Activated CD4-positive, alpha-beta T cell treated with anti-CD3 and anti-CD28 coated beads, Interleukin-2, amount 50 U/mL, for 4 hours (primary cell): ENCODE measurements around the gene OXCT1.
A peak's percentile ranks its signal among the peaks of the same experiment; 100 is the strongest.

Experiments
- DNase-seq, 2 experiments: peaks; one replicate each; pipeline ENCODE4 v3.0.0-alpha.2; 2020

OXCT1 gene

GRCh38 chr5:41869724-41870626, at the start of gene OXCT1:
OXCT1 (minus strand) TSS chr5:41870425; CDS start chr5:41870358, 67 bp downstream.
- peak; percentile 93 to 94 for DNase-seq

GRCh38 chr5:41918105-41918504, 47.9 kb upstream of the OXCT1 start:
- DNase-seq = no peak

GRCh38 chr5:41908374-41909079, 38.3 kb upstream of the OXCT1 start:
- no peak for DNase-seq

DNA sequence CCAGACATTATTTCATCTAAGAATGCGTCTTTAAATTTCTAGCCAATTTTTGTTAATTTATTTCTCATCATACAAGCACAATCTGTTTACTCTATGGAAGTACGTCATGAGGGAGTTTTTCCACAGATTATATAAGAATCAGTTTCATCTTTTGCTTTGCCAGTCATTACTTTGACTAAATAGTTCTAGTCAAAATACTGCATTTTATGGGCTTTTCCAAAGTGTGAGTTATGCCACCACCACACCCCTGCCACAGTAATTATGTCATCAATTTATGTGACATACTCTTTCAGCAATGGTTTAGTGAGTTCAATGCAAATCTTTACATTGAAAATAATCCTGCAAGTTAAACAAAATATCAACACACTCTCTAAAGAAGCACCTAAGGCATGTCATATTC, 35.9 kb upstream of the OXCT1 start:
- DNase-seq = no peak

GRCh38 chr5:41903892-41904799, 33.9 kb upstream of the OXCT1 start, which contains the start of gene RIMOC1:
RIMOC1 (plus strand) TSS chr5:41904344; CDS start chr5:41904368, 24 bp downstream.
- peak; percentile 95 for DNase-seq

DNA sequence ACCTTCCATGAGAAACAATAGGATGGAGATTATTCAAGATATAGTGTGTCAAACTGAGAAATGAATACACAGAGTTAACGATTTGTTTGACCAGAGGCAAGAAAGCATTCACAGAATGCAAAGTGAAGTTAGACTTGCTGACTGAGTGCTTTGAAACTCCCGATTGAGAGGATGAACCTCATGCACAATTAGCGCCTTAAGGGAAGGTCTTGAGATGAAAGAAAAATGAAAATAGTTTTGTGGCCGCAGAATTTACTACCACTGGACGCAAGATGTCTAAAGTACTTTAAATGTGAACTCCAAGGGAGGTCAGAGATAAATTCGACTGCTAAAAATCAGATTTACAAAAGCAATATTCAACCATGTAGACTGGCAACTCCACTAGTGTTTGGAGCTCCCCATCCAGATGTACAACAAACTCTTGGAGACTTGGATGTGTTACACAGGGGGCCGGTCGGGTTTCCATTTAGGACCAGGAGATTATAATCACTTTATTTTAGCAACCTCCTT, 33.2 kb upstream of the OXCT1 start:
- no peak for DNase-seq

DNA sequence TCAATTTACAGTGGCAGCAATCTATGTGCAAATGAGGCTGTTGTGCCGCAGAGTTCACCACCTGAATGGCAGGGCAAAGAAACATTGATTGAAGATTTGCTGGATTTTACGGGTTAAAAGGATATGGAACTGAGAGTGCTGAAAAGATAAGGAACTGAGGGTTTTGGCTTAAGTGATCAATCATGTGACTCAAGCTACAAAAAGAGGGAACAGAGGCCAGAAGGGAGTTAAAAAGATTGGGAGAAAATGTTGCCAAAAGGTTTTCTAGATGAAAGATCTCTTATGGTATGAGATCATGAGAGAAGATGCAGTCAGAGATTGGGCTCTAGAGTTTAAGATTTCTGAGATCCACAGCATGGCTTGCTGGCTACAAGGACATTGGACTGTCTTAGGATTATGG, 26.0 kb upstream of the OXCT1 start:
- no peak for DNase-seq

DNA sequence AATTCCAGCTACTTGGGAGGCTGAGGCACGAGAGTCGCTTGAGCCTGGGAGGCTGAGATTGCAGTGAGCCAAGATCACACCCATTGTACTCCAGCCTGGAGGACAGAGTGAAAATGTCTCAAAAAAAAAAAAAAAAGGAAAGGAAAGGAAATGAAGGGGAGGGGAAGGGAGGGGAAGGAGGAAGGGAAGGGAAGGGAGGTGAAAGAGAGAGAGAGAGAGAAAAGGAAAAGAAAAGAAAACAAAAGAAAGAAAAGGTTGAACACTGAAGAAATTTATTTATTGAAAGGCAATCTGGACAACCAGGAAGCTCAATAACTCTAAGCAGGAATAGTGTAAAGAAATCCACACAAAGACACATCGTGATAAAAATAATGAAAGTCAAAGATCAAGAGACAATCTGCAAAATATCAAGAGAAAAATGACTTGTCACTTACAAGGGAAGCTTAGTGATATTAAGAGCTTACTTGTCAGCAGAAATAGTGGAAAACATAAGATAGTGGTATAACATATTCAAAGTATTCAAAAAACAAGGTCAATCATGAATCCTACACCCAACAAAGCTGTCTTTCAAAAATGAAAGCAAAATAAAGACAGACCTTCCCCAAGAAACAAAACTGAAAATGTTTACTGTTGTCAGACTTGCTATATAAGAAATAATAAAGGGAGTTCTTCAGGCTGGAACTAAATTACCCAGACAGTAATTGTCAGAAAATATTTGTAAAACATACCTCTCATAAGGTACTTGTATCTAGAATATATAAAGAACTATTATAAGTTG, 23.0 kb upstream of the OXCT1 start:
- DNase-seq = no peak

GRCh38 chr5:41892031-41892430, 21.8 kb upstream of the OXCT1 start:
- DNase-seq = no peak

DNA sequence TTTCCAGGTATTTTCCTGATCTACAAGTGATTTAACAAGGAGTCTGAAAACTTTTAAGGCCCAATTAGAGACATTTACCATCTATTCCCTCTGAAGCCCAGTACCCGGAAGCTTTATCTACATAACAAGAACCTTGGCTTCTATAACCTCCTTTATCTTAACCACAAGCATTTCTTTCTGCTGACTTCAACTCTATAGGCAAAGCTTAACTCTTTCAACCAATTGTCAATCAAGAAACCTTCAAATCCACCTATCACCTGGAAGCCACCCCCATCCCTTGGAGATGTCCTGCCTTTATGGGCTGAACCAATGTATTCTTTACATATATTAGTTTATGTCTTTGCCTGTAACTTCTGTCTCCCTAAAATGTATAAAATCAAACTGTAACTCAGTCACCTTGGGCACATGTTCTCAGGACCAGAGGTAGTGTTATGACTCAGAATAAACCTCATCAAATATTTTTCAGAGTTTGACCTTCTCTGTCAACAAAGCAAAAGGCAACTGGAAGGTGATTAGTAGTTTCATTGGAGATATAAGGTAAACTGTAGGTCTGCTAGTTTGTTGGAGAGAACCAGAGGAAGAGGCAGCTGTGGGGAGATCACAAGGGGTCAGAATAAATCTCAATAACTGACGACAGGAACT, 21.0 kb upstream of the OXCT1 start:
- no peak for DNase-seq

DNA sequence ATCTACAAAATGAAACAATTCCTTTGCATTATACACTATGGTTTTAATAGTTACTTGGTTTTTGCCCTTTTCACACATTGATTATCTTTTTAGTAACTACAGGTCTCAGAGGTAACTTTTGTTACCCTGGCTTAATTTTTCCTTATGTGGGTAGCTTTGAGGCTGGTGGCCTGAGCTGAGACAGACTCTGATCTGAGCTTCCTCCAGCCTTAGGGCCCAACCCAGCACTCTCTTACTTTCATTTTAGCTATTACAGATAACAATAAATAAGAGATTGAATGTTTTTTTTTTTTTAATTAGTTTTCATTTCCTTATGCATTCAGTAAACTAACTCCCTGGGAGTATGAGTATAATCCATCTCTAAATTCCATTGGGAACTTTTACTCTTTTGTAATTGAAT, 15.1 kb upstream of the OXCT1 start:
- DNase-seq = no peak

GRCh38 chr5:41883936-41884335, 13.7 kb upstream of the OXCT1 start:
- no peak for DNase-seq

GRCh38 chr5:41883243-41883642, 13.0 kb upstream of the OXCT1 start:
- no peak for DNase-seq

DNA sequence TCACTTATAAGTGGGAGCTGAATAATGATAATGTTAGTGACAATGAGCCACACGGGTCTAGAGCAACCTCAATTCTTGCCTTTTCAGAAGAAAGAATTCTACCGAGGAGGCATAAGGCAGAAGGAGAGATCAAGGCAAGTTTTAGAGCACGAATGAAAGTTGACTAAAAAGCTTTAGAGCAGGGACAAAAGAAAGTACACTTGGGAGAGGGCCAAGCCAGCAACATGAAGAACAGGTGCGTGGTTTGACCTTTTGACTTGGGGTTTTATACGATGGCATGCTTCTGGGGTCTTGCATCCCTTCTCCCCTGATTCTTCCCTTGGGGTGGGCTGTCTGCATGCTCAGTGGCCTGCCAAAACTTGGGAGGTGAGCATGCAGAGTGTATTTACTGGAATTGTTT, 12.5 kb upstream of the OXCT1 start:
- DNase-seq = no peak

- no peak for DNase-seq
These were observed 8.6 kb upstream of the OXCT1 start for GRCh38 chr5:41878643-41879478.

GRCh38 chr5:41878173-41878572, 7.9 kb upstream of the OXCT1 start:
- DNase-seq = no peak

GRCh38 chr5:41877408-41877807, 7.2 kb upstream of the OXCT1 start:
- DNase-seq = no peak

DNA sequence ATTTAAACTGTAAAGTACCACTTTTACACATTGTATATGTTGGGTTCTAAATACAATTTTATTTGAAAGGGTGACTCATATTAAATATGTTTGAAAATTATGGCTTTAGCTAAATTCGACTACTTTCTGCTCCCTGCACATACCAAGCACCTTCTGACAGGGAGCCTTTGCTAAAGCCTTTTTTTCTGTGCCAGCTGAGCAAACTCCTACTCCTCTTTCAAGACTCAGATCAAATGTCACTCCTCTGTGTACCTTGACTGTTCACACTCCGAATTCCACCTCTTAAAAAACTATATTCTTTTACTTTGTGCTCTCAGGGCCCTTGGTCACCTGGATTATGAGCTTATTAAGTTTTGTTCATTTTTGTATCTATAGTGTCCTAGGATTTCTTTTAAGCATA, 6.5 kb upstream of the OXCT1 start:
- DNase-seq = no peak

DNA sequence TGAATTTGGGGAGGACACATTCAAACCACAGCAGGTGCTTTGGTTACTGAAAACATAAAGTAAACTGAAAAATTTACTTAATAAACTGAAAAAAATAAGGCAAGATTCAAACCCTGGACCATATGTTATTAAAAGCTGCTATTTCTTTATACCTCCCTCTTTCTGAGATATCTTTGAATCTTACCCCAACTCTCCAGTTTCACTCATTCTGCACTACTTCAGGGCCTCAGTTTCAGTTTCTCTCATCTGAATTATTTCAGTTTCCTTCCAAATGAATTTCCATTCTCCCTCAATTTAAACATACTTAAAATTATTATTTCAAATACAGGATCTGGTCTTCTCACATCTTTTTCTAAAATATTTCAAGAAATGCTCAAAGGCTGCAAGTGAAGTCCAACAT, 4.9 kb upstream of the OXCT1 start:
- no peak for DNase-seq

- no peak for DNase-seq
These were observed 4.4 kb upstream of the OXCT1 start for GRCh38 chr5:41874512-41875060.
